OCI-LY3 (cell line): ENCODE measurements around the gene GLRA3.

ENCODE experiments used
- EZH2phosphoT487 ChIP-seq: fragments of 200-600 bp; shearing (Covaris generic); IDR thresholded peaks from 2 replicates; pipeline ENCODE4 v1.6.1; 2018; ENCODE audit warnings: antibody characterized with exemption, mixed run types, low read depth
- TF ChIP-seq, protein P1 (sequence below): fragments of 200-600, 300-600 bp; sonication (generic); IDR thresholded peaks from 2 replicates; pipeline ENCODE4 v1.5.1; 2014; ENCODE audit warnings: antibody characterized with exemption, low read length, low read depth

DNA sequence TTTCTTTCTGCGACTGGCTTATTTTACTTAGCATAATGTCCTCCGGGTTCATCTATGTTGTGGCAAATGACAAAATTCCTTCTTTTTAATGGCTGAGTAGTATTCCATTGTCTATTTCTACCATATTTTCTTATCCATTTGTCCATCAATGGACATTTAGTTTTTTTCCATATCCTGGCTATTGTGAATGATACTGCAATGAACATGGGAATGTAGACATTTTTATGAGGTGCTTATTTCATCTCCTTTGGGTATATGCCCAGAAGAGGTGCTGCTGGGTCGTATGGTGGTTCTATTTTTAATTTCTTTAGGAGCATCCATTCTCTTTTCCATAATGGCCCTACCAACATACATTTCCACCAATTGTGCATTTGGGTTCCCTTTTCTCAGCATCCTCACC lies 230.2 kb downstream of the GLRA3 start:
- TF ChIP-seq, protein P1, sequence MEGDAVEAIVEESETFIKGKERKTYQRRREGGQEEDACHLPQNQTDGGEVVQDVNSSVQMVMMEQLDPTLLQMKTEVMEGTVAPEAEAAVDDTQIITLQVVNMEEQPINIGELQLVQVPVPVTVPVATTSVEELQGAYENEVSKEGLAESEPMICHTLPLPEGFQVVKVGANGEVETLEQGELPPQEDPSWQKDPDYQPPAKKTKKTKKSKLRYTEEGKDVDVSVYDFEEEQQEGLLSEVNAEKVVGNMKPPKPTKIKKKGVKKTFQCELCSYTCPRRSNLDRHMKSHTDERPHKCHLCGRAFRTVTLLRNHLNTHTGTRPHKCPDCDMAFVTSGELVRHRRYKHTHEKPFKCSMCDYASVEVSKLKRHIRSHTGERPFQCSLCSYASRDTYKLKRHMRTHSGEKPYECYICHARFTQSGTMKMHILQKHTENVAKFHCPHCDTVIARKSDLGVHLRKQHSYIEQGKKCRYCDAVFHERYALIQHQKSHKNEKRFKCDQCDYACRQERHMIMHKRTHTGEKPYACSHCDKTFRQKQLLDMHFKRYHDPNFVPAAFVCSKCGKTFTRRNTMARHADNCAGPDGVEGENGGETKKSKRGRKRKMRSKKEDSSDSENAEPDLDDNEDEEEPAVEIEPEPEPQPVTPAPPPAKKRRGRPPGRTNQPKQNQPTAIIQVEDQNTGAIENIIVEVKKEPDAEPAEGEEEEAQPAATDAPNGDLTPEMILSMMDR, result no peak
- TF ChIP-seq EZH2phosphoT487, result no peak
